ENCODE results near the gene LHX1.

GRCh38 chr17:36935671-36936454, 1.4 kb upstream of the LHX1 start:
- TF ChIP-seq EZH2 (IDR thresholded peaks at IDR 0.05; ENCODE audit: low read length, missing control alignments), result peak; percentile 86
- no peak for TF ChIP-seq CTCF (conservative IDR thresholded peaks at IDR 0.05 in 1 of 2, IDR thresholded peaks at IDR 0.05 in 1 of 2; ENCODE audit: low read depth in 1 of 2, low read length in 2 of 2)

All from fibroblast of lung (primary cell).